GM20000 (cell line): ENCODE measurements around the gene SLC4A2.

ENCODE experiments used
- DNase-seq: peaks from one replicate; pipeline ENCODE4 v3.0.0; 2012; ENCODE audit warnings: low spot score
- CTCF ChIP-seq: IDR thresholded peaks from 2 replicates; pipeline ENCODE4 v1.5.1; 2012; ENCODE audit warnings: mild to moderate bottlenecking, control low read depth; ENCODE audit errors: extremely low read depth, missing control alignments

The SLC4A2 gene

GRCh38 chr7:151087245-151088018 lies 28.0 kb downstream of the SLC4A2 start:
- DNase-seq, result peak; percentile 80
- TF ChIP-seq CTCF, result peak; percentile 22

DNA sequence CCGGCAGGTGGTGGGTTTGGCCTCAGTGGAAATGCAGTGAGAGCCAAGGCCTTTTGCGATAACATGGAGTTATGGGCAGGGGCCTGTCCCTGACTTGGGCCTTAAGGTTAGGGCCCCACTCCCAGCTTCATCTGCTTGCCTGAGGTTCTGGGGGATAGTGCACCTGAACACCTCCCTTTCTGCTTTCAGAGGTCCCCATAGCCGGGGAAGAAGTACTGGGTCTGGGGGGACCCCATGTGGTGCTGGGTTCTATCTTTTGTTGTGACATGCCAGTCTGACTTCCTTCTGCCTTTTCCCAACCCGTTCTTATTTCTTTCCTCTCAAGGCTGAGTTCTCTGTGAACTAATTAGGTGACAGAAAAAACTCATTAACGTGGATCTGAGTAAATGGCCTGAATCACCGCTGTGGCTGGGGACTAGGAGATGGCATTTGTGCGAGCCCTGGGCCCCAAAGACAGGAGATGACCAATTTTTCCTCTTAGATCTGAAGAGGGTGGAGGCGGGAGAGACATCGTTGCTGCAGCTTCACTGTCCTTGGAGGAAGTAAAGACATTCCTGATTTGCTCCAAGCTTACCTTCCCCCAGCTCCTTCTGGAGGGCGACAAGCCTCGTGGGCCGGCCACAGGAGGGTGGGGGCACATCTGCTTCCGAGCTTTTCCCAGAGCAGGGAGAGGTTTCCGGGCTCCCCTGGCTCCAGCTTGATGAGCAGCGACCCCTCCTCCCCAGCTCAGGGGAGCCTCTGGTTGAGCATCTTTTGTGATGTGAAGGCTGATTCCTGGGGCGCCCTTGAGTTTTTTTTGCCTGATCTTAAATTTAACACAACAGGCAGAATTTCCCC lies 28.8 kb downstream of the SLC4A2 start:
- no peak for TF ChIP-seq CTCF
- no peak for DNase-seq

DNA sequence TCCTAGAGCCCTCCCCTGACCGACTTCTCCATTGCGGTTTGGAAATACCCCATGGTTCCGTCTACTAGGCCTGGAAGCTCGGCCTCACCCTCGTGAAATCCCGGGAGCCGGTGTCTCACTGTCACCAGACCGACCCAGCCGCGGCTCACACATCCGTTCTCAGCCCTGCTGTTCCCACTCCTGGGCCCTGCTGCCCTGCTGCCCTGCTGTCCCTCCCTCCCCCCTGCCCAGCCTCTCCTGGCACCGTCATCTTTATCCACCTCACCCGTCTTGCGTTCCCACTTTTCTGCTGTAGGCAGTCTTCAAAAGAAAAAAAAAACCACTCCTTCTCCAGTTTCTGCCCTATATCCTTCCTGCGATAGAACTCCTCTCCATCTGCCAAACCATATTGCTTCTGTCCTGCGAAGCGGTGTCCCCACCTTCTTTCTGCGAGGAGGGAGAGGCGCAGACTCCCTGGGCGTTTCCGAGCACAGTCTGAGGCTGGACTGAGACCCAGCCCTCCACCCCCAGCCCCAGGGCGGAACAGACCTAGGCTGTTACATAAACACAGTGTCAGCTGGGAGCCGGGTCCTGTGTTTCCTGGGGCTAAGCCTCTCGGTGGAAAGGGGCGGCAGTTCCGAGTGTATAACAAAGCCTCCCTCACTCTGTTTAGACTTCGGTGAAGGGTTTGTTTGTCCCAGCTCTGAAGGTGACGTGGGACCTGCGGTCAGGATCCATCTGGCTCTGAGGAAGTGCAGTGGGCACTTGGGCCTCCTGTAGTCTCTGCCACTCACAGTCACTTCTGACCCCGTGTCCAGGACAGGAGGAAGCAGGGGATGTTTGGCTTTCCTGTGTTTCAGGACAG lies 29.7 kb downstream of the SLC4A2 start:
- TF ChIP-seq CTCF, result no peak
- DNase-seq, result no peak

DNA sequence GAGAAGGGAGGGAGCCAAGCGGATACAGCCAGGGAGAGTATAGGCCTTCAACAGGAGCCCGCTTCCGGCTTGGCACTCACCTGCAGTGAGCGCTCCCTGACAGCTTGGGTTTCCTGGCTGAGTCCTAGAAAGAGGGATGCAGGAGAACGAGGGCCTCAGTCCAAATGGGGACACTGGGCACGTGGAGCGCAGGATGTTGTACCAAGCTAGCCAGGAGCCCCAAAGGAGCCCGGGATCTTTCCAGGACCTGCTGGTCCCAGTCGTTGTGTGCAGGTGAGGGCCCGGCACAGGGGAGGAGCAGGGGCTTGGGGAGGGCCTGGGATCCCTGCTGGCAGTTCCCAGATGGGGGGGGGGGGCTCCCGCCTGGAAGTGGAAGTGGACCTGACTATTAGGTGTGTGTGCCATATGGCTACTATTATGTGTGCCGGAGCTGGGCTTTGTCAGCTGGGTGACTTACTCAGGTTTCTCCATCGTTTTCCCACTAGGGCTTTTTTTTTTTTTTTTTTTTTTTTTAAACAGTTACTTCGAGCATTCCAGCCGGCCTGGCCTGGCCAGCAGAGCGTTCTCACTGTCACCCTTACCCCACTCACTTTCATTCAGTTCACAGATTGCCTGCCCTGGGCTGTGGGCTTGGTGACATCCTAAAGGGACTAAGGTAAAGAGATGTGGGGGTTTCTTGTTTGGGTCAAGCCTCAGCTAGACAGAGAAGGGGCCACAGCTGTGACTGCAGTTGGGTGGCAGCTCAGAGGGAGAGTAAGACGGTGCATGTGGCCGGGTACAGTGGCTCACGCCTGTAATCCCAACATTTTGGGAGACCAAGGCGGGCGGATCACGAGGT lies 30.7 kb downstream of the SLC4A2 start:
- no peak for TF ChIP-seq CTCF
- no peak for DNase-seq

GRCh38 chr7:151091003-151091402 lies 31.6 kb downstream of the SLC4A2 start:
- no peak for DNase-seq
- no peak for TF ChIP-seq CTCF

DNA sequence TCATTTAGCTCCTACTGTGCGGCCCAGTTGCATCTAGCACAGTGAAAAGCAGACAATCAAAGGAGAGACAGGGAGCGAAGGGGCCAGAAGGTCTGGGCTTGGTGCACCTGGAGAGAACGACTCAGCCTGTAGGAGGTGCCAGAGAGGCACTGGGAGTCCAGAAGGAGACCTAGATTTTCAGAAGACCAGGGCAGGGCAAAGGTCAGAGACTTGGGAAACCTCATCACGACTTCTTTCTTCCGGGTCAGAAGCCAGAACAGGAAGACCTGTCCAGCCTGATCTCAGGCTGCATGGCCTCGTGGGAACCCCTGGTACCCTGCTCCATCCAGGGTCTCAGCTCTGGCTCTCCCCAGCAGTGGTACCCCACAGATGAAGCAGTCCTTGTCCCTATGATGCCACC lies 32.0 kb downstream of the SLC4A2 start:
- peak; percentile 32 for TF ChIP-seq CTCF
- no peak for DNase-seq
